Stimulated activated CD8-positive, alpha-beta memory T cell treated with anti-CD3 and anti-CD28 coated beads, Interleukin-12 subunit alpha, Interleukin-12 subunit beta, amount 100 ng/mL, for 24 hours (primary cell): ENCODE data around the gene MRPS27.

Experiments used
- DNase-seq: peaks from one replicate; pipeline ENCODE4 v3.0.0-alpha.2; 2020; ENCODE audit errors: extremely low read depth

MRPS27 gene

GRCh38 chr5:72290356-72291133, 29.5 kb downstream of the MRPS27 start:
- no peak for DNase-seq

- no peak for DNase-seq
Measured at GRCh38 chr5:72288924-72289323, 31.1 kb downstream of the MRPS27 start.

- no peak for DNase-seq
Measured at GRCh38 chr5:72286798-72287197, 33.2 kb downstream of the MRPS27 start.

- no peak for DNase-seq
Measured at GRCh38 chr5:72285424-72285821, 34.6 kb downstream of the MRPS27 start.

- DNase-seq: no peak
Measured at GRCh38 chr5:72284559-72285423, 35.2 kb downstream of the MRPS27 start.

GRCh38 chr5:72283358-72283757, 36.7 kb downstream of the MRPS27 start:
- no peak for DNase-seq

- DNase-seq: no peak
Measured at GRCh38 chr5:72282878-72283277, 37.2 kb downstream of the MRPS27 start.

GRCh38 chr5:72281764-72282499, 38.1 kb downstream of the MRPS27 start:
- no peak for DNase-seq

- no peak for DNase-seq
Measured at GRCh38 chr5:72281430-72281763, 38.6 kb downstream of the MRPS27 start.

GRCh38 chr5:72280581-72281069, 39.4 kb downstream of the MRPS27 start:
- no peak for DNase-seq

GRCh38 chr5:72276219-72276752, 43.8 kb downstream of the MRPS27 start:
- DNase-seq: no peak

GRCh38 chr5:72273547-72273946, 46.5 kb downstream of the MRPS27 start:
- DNase-seq: no peak

GRCh38 chr5:72272398-72272797, 47.6 kb downstream of the MRPS27 start:
- no peak for DNase-seq

- DNase-seq: no peak
Measured at GRCh38 chr5:72271702-72272101, 48.3 kb downstream of the MRPS27 start.

- DNase-seq: no peak
Measured at GRCh38 chr5:72270037-72270436, 50.0 kb downstream of the MRPS27 start.

- DNase-seq: no peak
Measured at GRCh38 chr5:72269411-72269780, 50.6 kb downstream of the MRPS27 start.

- DNase-seq: peak; percentile 9
Measured at GRCh38 chr5:72268753-72269410, 51.2 kb downstream of the MRPS27 start.

- DNase-seq: no peak
Measured at GRCh38 chr5:72268260-72268659, 51.8 kb downstream of the MRPS27 start.

GRCh38 chr5:72267685-72268084, 52.4 kb downstream of the MRPS27 start:
- DNase-seq: no peak

- DNase-seq: no peak
Measured at GRCh38 chr5:72266862-72267261, 53.2 kb downstream of the MRPS27 start.
